Cardiac muscle cell (in vitro differentiated cells and primary cell): Measurements from ENCODE around the gene SCTR. TPM values are rescaled to one million over a fixed set of nuclear protein-coding genes. Genes with fewer than 3 reads are reported as not detected.

Experiments
- DNase-seq, 2 donors: peaks; one replicate each; pipeline versions ENCODE4 v3.0.0 to v3.0.0-alpha.2; 2010 to 2017; ENCODE audit warnings: low read depth in 1 of 2, low spot score in 1 of 2
- H3K27ac ChIP-seq: fragments of 200-600 bp; sonication (generic); 2 replicates; pipeline ENCODE4 v1.5.1; 2016
- H3K27me3 ChIP-seq: fragments of 200-600 bp; sonication (generic); 2 replicates; pipeline ENCODE4 v1.6.0; 2016; ENCODE audit warnings: control low read depth
- H3K36me3 ChIP-seq: fragments of 200-600 bp; sonication (generic); 2 replicates; pipeline ENCODE4 v1.5.1; 2016; ENCODE audit warnings: control low read depth
- H3K4me1 ChIP-seq: fragments of 200-600 bp; sonication (generic); 2 replicates; pipeline ENCODE4 v1.8.1; 2017; ENCODE audit warnings: low read depth, mild to moderate bottlenecking, mixed run types
- H3K4me3 ChIP-seq: fragments of 200-600 bp; sonication (generic); 2 replicates; pipeline ENCODE4 v1.5.1; 2016; ENCODE audit warnings: mild to moderate bottlenecking
- H3K9me3 ChIP-seq: fragments of 200-600 bp; sonication (generic); 2 replicates; pipeline ENCODE4 v1.5.1; 2017; ENCODE audit warnings: low read depth, mild to moderate bottlenecking, control low read depth
- CTCF ChIP-seq: IDR thresholded peaks from 2 replicates; pipeline ENCODE4 v1.5.1; 2012; ENCODE audit warnings: low read depth, mild to moderate bottlenecking, low read length
- polyA plus RNA-seq: library from polyadenylated mRNA; unstranded; fragments of >200 nt; fragmentation: Nextera tagmentation; extraction: Ambion mirVana; gene quantifications from 2 replicates; pipeline ENCODE4 v1.2.1, GENCODE V29; 2016
- total RNA-seq: library from RNA; depleted of rRNA; stranded (reverse); fragments of >200 nt; gene quantifications from 2 replicates; pipeline ENCODE4 v1.2.3, GENCODE V29; 2016

The SCTR gene
- total and polyA plus RNA-seq, 2 experiments from 2014 or later: 0.09 TPM; not detected in 1

DNA sequence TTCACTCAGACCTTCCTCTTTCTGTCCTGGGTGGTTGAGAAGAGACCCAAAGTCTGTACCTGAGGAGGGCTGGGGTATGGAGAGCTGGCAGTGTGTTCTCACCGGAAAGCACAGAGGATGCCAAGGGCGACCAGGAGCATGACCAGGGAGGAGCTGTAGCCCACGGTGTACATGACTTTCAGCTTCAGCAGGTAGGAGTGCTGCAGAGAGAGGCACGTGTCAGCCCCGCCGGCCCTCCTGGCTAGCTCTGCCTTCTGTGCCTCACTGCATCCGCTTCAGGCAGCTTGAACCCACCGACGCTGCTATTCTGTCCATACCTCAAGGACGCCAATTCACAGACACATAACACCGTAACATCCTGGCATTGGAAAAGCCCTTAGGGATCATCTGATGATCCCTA, 58.6 kb downstream of the SCTR start:
- H3K9me3 ChIP-seq: no peaks in the 10 kb centered on the region
- H3K4me1 ChIP-seq: no peaks in the 10 kb centered on the region
- H3K27me3 ChIP-seq: no peaks in the 10 kb centered on the region
- TF ChIP-seq CTCF: no peak
- DNase-seq: no peak
- no peaks in the 10 kb centered on the region for H3K36me3 ChIP-seq
- no peak overlapping the region for H3K4me3 ChIP-seq
- H3K27ac ChIP-seq: no peak overlapping the region

- Histone ChIP-seq H3K36me3 (no peaks in the 10 kb centered on the region), H3K27ac (no peak overlapping the region), H3K27me3 (no peaks in the 10 kb centered on the region), H3K9me3 (no peaks in the 10 kb centered on the region), H3K4me1 (no peaks in the 10 kb centered on the region), H3K4me3 (no peak overlapping the region)
- no peak for DNase-seq
- TF ChIP-seq CTCF: no peak
Measured at GRCh38 chr2:119464981-119465380, 59.3 kb downstream of the SCTR start.

GRCh38 chr2:119463990-119464389, 60.3 kb downstream of the SCTR start:
- Histone ChIP-seq H3K27ac (no peak overlapping the region), H3K4me1 (no peaks in the 10 kb centered on the region), H3K9me3 (no peaks in the 10 kb centered on the region), H3K4me3 (no peak overlapping the region), H3K36me3 (no peaks in the 10 kb centered on the region), H3K27me3 (no peaks in the 10 kb centered on the region)
- no peak for TF ChIP-seq CTCF
- no peak for DNase-seq

- no peaks in the 10 kb centered on the region for H3K36me3 ChIP-seq
- no peak for TF ChIP-seq CTCF
- H3K27me3 ChIP-seq: no peaks in the 10 kb centered on the region
- DNase-seq: no peak
- H3K4me1 ChIP-seq: no peaks in the 10 kb centered on the region
- no peak overlapping the region for H3K4me3 ChIP-seq
- no peak overlapping the region for H3K27ac ChIP-seq
- no peaks in the 10 kb centered on the region for H3K9me3 ChIP-seq
Measured at GRCh38 chr2:119463136-119463535, 61.1 kb downstream of the SCTR start.

DNA sequence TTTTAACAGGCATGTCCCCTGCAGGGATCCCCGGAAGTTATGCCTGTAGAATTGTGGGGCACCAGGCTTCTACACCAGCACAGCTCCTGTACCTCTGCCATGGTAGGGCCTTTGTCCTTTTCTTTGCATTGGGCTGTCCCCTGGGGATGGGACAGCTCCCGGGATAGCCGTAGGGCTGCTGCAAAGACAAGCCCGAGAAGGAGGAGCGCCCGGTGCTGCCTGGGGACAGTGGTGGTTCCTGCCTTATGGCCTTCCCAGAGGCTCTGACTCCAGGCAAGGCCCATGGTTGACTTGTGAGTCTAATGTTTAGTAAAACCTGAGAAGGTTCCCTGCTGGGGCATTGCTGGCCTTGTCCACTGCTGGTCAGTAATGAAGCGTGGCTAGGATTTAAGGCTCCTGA, 61.7 kb downstream of the SCTR start:
- Histone ChIP-seq H3K4me1 (no peaks in the 10 kb centered on the region), H3K9me3 (no peaks in the 10 kb centered on the region), H3K36me3 (no peaks in the 10 kb centered on the region), H3K27me3 (no peaks in the 10 kb centered on the region), H3K27ac (no peak overlapping the region), H3K4me3 (no peak overlapping the region)
- TF ChIP-seq CTCF: no peak
- no peak for DNase-seq

- Histone ChIP-seq H3K4me1 (no peaks in the 10 kb centered on the region), H3K27me3 (no peaks in the 10 kb centered on the region), H3K27ac (no peak overlapping the region), H3K36me3 (no peaks in the 10 kb centered on the region), H3K9me3 (no peaks in the 10 kb centered on the region), H3K4me3 (no peak overlapping the region)
- TF ChIP-seq CTCF: no peak
- DNase-seq: no peak
Measured at GRCh38 chr2:119461811-119462210, 62.5 kb downstream of the SCTR start.
